ENCODE measurements around the gene TNFAIP2. TPM values are rescaled to one million over a fixed set of nuclear protein-coding genes. Genes with fewer than 3 reads are reported as not detected.
"Not testable (repeated sequence)": the region's sequence is repeated elsewhere in the genome, so short reads cannot be mapped to it uniquely, and the experiment has no call there.

The TNFAIP2 gene
- total and polyA plus RNA-seq, 2 donors (not counting 3 experiments of a cell fraction or from before 2014, with no cell fraction given), result 31.6 to 42.7 TPM

GRCh38 chr14:103172921-103173320 is 49.7 kb downstream of the TNFAIP2 start:
- H3K4me1 ChIP-seq (ENCODE audit: control insufficient read depth, extremely low read depth, insufficient read depth, low read length), result no peaks in the 10 kb centered on the region
- no peak for DNase-seq (ENCODE audit: low read depth, low spot score)
- no peak for FAIRE-seq
- no peak for TF ChIP-seq JUN (IDR thresholded peaks at IDR 0.05; ENCODE audit: borderline replicate concordance, insufficient read depth, insufficient read length, low read depth)
- no peak for TF ChIP-seq MAX (IDR thresholded peaks at IDR 0.05; ENCODE audit: insufficient read depth, insufficient read length)
- no peak for TF ChIP-seq FOS (IDR thresholded peaks at IDR 0.05; ENCODE audit: borderline replicate concordance, insufficient read depth, low read length)
- TF ChIP-seq POLR2A (IDR thresholded peaks at IDR 0.05; ENCODE audit: low read depth, low read length), result no peak
- TF ChIP-seq EZH2 (IDR thresholded peaks at IDR 0.05; ENCODE audit: borderline replicate concordance, low read depth, low read length, severe bottlenecking), result no peak
- TF ChIP-seq GATA2 (IDR thresholded peaks at IDR 0.05; ENCODE audit: insufficient read depth, insufficient read length, low read depth, low read length), result no peak
- no peak for TF ChIP-seq MYC (IDR thresholded peaks at IDR 0.05; ENCODE audit: low read depth, low read length)
- no peak for TF ChIP-seq POLR2AphosphoS5 (IDR thresholded peaks at IDR 0.05; ENCODE audit: insufficient read depth, low read depth, low read length)
- TF ChIP-seq CTCF (IDR thresholded peaks at IDR 0.05; ENCODE audit: extremely low read depth in 1 of 2, insufficient read depth in 1 of 2, low read depth in 1 of 2, low read length in 2 of 2), result no peak
- H3K79me2 ChIP-seq (ENCODE audit: control insufficient read depth, insufficient read depth, low read length), result no peaks in the 10 kb centered on the region
- no peak overlapping the region for H3K9ac ChIP-seq (replicated peaks; ENCODE audit: extremely low read depth, insufficient read depth, low read length)
- ChIA-PET POLR2A (no interaction called here), CTCF (no interaction called here)
- no peak overlapping the region for H3K4me2 ChIP-seq (ENCODE audit: insufficient read depth, low read length)
- H3K36me3 ChIP-seq (ENCODE audit: control insufficient read depth in 2 of 2, extremely low read depth in 1 of 2, insufficient read depth in 2 of 2, low read length in 2 of 2), result no peaks in the 10 kb centered on the region
- no peak overlapping the region for H2AFZ ChIP-seq (ENCODE audit: low read depth, low read length)
- intact Hi-C loops (cut with micrococcal nuclease) (no loop called here), dilution Hi-C loops (cut with MboI; ENCODE audit: extremely low pct_ligation_motif_present, low sequenced_read_pairs) (no loop called here)
- no peak overlapping the region for H3K4me3 ChIP-seq (replicated peaks in 1 of 3; ENCODE audit: insufficient read depth in 1 of 3, low read depth in 1 of 3, low read length in 3 of 3)
- H3K9me3 ChIP-seq (replicated peaks; ENCODE audit: control insufficient read depth, insufficient read depth, low read length), result no peaks in the 10 kb centered on the region
- no peaks in the 10 kb centered on the region for H4K20me1 ChIP-seq (replicated peaks; ENCODE audit: control insufficient read depth, extremely low read depth, insufficient read depth, low read length)
- H3K27me3 ChIP-seq (ENCODE audit: control insufficient read depth in 2 of 2, insufficient read depth in 2 of 2, low read length in 2 of 2), result peaks cover 16 to 31% of the 10 kb centered on the region in 2 experiments
- no peak overlapping the region for H3K27ac ChIP-seq (ENCODE audit: insufficient read depth, low read depth, low read length)
- no TSS peak for BruUV-seq (replicated peaks)
- H3K9me1 ChIP-seq (replicated peaks; ENCODE audit: control insufficient read depth, extremely low read depth, insufficient read depth, low read length), result no peaks in the 10 kb centered on the region

- BruUV-seq (replicated peaks); H2AFZ ChIP-seq (ENCODE audit: low read depth, low read length); H3K4me3 ChIP-seq (replicated peaks in 1 of 3; ENCODE audit: insufficient read depth in 1 of 3, low read depth in 1 of 3, low read length in 3 of 3); H3K9me3 ChIP-seq (replicated peaks; ENCODE audit: control insufficient read depth, insufficient read depth, low read length); dilution Hi-C loops (cut with MboI; ENCODE audit: extremely low pct_ligation_motif_present, low sequenced_read_pairs); intact Hi-C loops (cut with micrococcal nuclease); H3K4me1 ChIP-seq (ENCODE audit: control insufficient read depth, extremely low read depth, insufficient read depth, low read length); H3K9ac ChIP-seq (replicated peaks; ENCODE audit: extremely low read depth, insufficient read depth, low read length); CTCF ChIA-PET; H3K79me2 ChIP-seq (ENCODE audit: control insufficient read depth, insufficient read depth, low read length); H3K27ac ChIP-seq (ENCODE audit: insufficient read depth, low read depth, low read length); H4K20me1 ChIP-seq (replicated peaks; ENCODE audit: control insufficient read depth, extremely low read depth, insufficient read depth, low read length); POLR2A ChIA-PET; H3K36me3 ChIP-seq (ENCODE audit: control insufficient read depth in 2 of 2, extremely low read depth in 1 of 2, insufficient read depth in 2 of 2, low read length in 2 of 2); H3K9me1 ChIP-seq (replicated peaks; ENCODE audit: control insufficient read depth, extremely low read depth, insufficient read depth, low read length); DNase-seq (ENCODE audit: low read depth, low spot score); H3K4me2 ChIP-seq (ENCODE audit: insufficient read depth, low read length); FAIRE-seq: not testable (repeated sequence)
- H3K27me3 ChIP-seq (ENCODE audit: control insufficient read depth in 2 of 2, insufficient read depth in 2 of 2, low read length in 2 of 2), result peaks cover 14 to 31% of the 10 kb centered on the region in 2 experiments
Observed at GRCh38 chr14:103173887-103174286, 50.6 kb downstream of the TNFAIP2 start.

GRCh38 chr14:103176176-103176575 is 52.9 kb downstream of the TNFAIP2 start:
- BruUV-seq (replicated peaks); H3K4me1 ChIP-seq (ENCODE audit: control insufficient read depth, extremely low read depth, insufficient read depth, low read length); H3K9me3 ChIP-seq (replicated peaks; ENCODE audit: control insufficient read depth, insufficient read depth, low read length); H3K36me3 ChIP-seq (ENCODE audit: control insufficient read depth in 2 of 2, extremely low read depth in 1 of 2, insufficient read depth in 2 of 2, low read length in 2 of 2); H2AFZ ChIP-seq (ENCODE audit: low read depth, low read length); H3K27ac ChIP-seq (ENCODE audit: insufficient read depth, low read depth, low read length); H3K4me3 ChIP-seq (replicated peaks in 1 of 3; ENCODE audit: insufficient read depth in 1 of 3, low read depth in 1 of 3, low read length in 3 of 3); POLR2A ChIA-PET; H3K79me2 ChIP-seq (ENCODE audit: control insufficient read depth, insufficient read depth, low read length); H3K9me1 ChIP-seq (replicated peaks; ENCODE audit: control insufficient read depth, extremely low read depth, insufficient read depth, low read length); intact Hi-C loops (cut with micrococcal nuclease); H3K9ac ChIP-seq (replicated peaks; ENCODE audit: extremely low read depth, insufficient read depth, low read length); dilution Hi-C loops (cut with MboI; ENCODE audit: extremely low pct_ligation_motif_present, low sequenced_read_pairs); H4K20me1 ChIP-seq (replicated peaks; ENCODE audit: control insufficient read depth, extremely low read depth, insufficient read depth, low read length); H3K4me2 ChIP-seq (ENCODE audit: insufficient read depth, low read length); DNase-seq (ENCODE audit: low read depth, low spot score); FAIRE-seq: not testable (repeated sequence)
- CTCF ChIA-PET, result interaction anchor here (1.2 to 4.1 kb wide), 3 partner anchors 10 to 71 kb away, joined by 3 to 17 read pairs (median 4); no protein-coding TSS in a partner anchor
- H3K27me3 ChIP-seq (ENCODE audit: control insufficient read depth in 2 of 2, insufficient read depth in 2 of 2, low read length in 2 of 2), result peaks cover 15 to 25% of the 10 kb centered on the region in 2 experiments
